ENCODE results near the gene NHLH2.

DNA sequence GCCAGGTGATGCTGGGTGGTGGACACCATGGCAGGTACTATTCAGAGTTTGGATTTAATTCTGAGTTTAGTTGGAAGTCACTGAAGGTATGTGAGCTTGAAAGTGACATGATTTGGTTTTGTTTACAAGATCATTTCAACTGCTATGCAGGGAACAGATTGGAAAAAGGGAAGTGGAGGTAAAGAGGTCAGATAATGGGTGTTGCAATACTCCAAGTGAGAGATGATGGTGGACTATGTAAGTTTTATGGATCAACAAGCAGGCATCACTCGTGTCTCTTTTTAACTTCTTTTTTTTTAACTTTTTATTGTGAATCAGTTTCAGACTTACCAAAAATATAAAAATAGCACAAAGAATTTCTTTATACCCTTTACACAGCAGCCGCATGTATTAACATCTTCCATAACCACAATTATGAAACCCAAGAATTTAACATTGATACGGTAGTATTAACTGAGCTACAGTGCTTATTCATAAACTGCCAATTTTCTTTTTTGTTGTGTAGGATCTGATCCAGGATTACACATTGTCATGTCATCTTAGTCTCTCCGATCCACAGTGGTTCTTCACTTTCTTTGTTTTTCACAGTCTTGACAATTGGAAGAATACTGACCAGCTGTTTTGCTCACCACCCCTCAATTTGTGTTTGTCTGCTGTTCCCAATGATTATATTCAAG lies 24.9 kb upstream of the NHLH2 start:
- TF ChIP-seq POLR2A (IDR thresholded peaks at IDR 0.05) (no peak), EP300 (IDR thresholded peaks at IDR 0.05) (no peak), POLR2AphosphoS5 (IDR thresholded peaks at IDR 0.05) (no peak)
- TF ChIP-seq, protein P1, sequence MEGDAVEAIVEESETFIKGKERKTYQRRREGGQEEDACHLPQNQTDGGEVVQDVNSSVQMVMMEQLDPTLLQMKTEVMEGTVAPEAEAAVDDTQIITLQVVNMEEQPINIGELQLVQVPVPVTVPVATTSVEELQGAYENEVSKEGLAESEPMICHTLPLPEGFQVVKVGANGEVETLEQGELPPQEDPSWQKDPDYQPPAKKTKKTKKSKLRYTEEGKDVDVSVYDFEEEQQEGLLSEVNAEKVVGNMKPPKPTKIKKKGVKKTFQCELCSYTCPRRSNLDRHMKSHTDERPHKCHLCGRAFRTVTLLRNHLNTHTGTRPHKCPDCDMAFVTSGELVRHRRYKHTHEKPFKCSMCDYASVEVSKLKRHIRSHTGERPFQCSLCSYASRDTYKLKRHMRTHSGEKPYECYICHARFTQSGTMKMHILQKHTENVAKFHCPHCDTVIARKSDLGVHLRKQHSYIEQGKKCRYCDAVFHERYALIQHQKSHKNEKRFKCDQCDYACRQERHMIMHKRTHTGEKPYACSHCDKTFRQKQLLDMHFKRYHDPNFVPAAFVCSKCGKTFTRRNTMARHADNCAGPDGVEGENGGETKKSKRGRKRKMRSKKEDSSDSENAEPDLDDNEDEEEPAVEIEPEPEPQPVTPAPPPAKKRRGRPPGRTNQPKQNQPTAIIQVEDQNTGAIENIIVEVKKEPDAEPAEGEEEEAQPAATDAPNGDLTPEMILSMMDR (IDR thresholded peaks at IDR 0.05) = no peak

Data from gastroesophageal sphincter (tissue), 3 donors.